ENCODE data around the gene TUBE1. TPM values are rescaled to one million over a fixed set of nuclear protein-coding genes. Genes with fewer than 3 reads are reported as not detected.

TUBE1 gene
- total and polyA plus RNA-seq, 10 of the 15 experiments (the other 5 are each of a cell fraction or from before 2014, with no cell fraction given): 6.3 to 25.2 (median 13.6) TPM

DNA sequence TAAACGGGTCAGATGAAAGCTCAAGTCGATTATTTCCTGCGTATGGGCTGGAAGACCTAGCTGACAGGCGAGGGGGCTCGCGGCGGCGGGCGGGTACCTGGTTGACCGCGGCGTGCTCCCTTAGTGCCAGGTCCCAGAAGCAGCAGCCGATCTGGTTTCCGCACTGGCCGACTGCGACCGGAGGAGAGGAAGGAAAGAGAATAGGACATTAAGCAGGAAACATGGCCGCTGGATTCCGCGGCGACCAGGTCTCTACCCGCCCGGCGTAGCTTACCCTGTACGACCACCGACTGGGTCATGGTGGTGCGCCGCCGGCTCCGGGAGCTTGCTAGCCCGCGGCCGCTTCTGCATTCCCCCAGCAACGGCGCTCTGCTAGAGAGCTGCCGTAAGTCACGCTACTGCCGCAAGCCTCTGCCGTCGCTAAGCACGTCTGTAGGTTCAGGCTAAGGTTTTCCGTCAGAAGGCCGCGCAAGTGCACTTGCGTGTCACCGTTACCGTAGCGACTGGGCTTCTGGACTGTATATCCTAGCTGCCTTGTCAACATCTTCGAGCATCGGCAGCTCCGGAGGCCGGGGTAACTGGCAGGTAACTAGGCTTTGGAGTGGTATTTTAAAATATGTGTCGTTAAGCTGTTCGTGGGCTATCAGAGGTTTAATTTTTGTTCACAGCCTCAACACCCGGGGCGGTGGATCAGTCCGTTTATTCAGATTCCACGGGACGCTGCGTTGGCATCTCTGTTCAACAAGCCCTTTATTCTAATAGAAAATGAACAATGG, at the start of gene TUBE1, which contains the start of gene FAM229B (continued):
- TF ChIP-seq, protein P1, sequence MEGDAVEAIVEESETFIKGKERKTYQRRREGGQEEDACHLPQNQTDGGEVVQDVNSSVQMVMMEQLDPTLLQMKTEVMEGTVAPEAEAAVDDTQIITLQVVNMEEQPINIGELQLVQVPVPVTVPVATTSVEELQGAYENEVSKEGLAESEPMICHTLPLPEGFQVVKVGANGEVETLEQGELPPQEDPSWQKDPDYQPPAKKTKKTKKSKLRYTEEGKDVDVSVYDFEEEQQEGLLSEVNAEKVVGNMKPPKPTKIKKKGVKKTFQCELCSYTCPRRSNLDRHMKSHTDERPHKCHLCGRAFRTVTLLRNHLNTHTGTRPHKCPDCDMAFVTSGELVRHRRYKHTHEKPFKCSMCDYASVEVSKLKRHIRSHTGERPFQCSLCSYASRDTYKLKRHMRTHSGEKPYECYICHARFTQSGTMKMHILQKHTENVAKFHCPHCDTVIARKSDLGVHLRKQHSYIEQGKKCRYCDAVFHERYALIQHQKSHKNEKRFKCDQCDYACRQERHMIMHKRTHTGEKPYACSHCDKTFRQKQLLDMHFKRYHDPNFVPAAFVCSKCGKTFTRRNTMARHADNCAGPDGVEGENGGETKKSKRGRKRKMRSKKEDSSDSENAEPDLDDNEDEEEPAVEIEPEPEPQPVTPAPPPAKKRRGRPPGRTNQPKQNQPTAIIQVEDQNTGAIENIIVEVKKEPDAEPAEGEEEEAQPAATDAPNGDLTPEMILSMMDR (IDR thresholded peaks at IDR 0.05 in 2 of 3, conservative IDR thresholded peaks at IDR 0.05 in 1 of 3; ENCODE audit: control insufficient read depth in 2 of 3, extremely low read depth in 1 of 3, insufficient read depth in 1 of 3, low read depth in 3 of 3, low read length in 3 of 3): 0 out of 6 replicates have a peak, but pooled peaks of 1 of the 3 experiments have one; percentile 1
- TF ChIP-seq, protein P2, sequence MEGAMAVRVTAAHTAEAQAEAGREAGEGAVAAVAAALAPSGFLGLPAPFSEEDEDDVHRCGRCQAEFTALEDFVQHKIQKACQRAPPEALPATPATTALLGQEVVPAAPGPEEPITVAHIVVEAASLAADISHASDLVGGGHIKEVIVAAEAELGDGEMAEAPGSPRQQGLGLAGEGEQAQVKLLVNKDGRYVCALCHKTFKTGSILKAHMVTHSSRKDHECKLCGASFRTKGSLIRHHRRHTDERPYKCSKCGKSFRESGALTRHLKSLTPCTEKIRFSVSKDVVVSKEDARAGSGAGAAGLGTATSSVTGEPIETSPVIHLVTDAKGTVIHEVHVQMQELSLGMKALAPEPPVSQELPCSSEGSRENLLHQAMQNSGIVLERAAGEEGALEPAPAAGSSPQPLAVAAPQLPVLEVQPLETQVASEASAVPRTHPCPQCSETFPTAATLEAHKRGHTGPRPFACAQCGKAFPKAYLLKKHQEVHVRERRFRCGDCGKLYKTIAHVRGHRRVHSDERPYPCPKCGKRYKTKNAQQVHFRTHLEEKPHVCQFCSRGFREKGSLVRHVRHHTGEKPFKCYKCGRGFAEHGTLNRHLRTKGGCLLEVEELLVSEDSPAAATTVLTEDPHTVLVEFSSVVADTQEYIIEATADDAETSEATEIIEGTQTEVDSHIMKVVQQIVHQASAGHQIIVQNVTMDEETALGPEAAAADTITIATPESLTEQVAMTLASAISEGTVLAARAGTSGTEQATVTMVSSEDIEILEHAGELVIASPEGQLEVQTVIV (IDR thresholded peaks at IDR 0.05; ENCODE audit: borderline replicate concordance, partially characterized antibody): peak; percentile 99
- TF ChIP-seq YY1 (IDR thresholded peaks at IDR 0.05; ENCODE audit: low read depth, low read length) (peak; percentile 80), POLR2AphosphoS5 (IDR thresholded peaks at IDR 0.05; ENCODE audit: low read length) (peak; percentile 75), MXI1 (IDR thresholded peaks at IDR 0.05; ENCODE audit: low read depth, low read length) (peak; percentile 93), IKZF1 (conservative IDR thresholded peaks at IDR 0.05) (peak; percentile 42; the same call in 1 of the 2 replicates), TARDBP (IDR thresholded peaks at IDR 0.05; ENCODE audit: borderline replicate concordance) (peak; percentile 23; the same call in 1 of the 2 replicates), IKZF2 (IDR thresholded peaks at IDR 0.05) (no peak), ATF7 (IDR thresholded peaks at IDR 0.05; ENCODE audit: low read depth) (peak; percentile 81), MEF2A (IDR thresholded peaks at IDR 0.05; ENCODE audit: insufficient read depth, low read depth, low read length) (no peak), BHLHE40 (IDR thresholded peaks at IDR 0.05; ENCODE audit: borderline replicate concordance in 1 of 2, low read depth in 2 of 2, low read length in 1 of 2) (peak; percentile 40 to 50; a peak in 2 of 4 replicates), FOXK2 (IDR thresholded peaks at IDR 0.05) (peak; percentile 81), FOS (IDR thresholded peaks at IDR 0.05; ENCODE audit: borderline replicate concordance, extremely low read depth, insufficient read length) (no peak), POLR2A (IDR thresholded peaks at IDR 0.05; ENCODE audit: low read depth, low read length) (peak; percentile 89)
- TF ChIP-seq, protein P3, sequence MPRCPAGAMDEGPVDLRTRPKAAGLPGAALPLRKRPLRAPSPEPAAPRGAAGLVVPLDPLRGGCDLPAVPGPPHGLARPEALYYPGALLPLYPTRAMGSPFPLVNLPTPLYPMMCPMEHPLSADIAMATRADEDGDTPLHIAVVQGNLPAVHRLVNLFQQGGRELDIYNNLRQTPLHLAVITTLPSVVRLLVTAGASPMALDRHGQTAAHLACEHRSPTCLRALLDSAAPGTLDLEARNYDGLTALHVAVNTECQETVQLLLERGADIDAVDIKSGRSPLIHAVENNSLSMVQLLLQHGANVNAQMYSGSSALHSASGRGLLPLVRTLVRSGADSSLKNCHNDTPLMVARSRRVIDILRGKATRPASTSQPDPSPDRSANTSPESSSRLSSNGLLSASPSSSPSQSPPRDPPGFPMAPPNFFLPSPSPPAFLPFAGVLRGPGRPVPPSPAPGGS (IDR thresholded peaks at IDR 0.05; ENCODE audit: borderline replicate concordance, insufficient read depth, low read depth, low read length, poor library complexity, severe bottlenecking): no peak
- TF ChIP-seq, protein P4, sequence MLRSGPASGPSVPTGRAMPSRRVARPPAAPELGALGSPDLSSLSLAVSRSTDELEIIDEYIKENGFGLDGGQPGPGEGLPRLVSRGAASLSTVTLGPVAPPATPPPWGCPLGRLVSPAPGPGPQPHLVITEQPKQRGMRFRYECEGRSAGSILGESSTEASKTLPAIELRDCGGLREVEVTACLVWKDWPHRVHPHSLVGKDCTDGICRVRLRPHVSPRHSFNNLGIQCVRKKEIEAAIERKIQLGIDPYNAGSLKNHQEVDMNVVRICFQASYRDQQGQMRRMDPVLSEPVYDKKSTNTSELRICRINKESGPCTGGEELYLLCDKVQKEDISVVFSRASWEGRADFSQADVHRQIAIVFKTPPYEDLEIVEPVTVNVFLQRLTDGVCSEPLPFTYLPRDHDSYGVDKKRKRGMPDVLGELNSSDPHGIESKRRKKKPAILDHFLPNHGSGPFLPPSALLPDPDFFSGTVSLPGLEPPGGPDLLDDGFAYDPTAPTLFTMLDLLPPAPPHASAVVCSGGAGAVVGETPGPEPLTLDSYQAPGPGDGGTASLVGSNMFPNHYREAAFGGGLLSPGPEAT (IDR thresholded peaks at IDR 0.05; ENCODE audit: low read depth): 0 out of 2 replicates have a peak, but pooled peaks have one; percentile 22
- TF ChIP-seq, protein P5, sequence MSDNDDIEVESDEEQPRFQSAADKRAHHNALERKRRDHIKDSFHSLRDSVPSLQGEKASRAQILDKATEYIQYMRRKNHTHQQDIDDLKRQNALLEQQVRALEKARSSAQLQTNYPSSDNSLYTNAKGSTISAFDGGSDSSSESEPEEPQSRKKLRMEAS (IDR thresholded peaks at IDR 0.05; ENCODE audit: low read depth, low read length): peak; percentile 51; the same call in 1 of the 2 replicates

Measured in GM12878 (cell line).